Renal cortex interstitium (tissue), 15 donors: ENCODE measurements around the gene PGF. TPM values are rescaled to one million over a fixed set of nuclear protein-coding genes. Genes with fewer than 3 reads are reported as not detected.
"Not testable (repeated sequence)": the region's sequence is repeated elsewhere in the genome, so short reads cannot be mapped to it uniquely, and the experiment has no call there.

ENCODE experiments used
- DNase-seq, 11 donors: peaks; one replicate each; pipeline ENCODE4 v3.0.0-alpha.2; 2013; ENCODE audit warnings: low read depth in 9 of 11, low spot score in 4 of 11; ENCODE audit errors: extremely low read depth in 1 of 11
- long read RNA-seq, 16 experiments: transcript quantifications; one replicate each; lab custom pipeline, GENCODE V29; 2026
- polyA plus RNA-seq, 3 donors: library from polyadenylated mRNA; unstranded; fragments of 120-200 nt; gene quantifications; one replicate each; pipeline ENCODE4 v1.2.1, GENCODE V29; 2013; ENCODE audit not compliant: insufficient read length in 3 of 3

PGF gene
- polyA plus RNA-seq: 10 to 100 TPM in 1 of 3 donors, 1 to 10 TPM in 2; 6.7 to 12.0 (median 8.2) TPM
- long read RNA-seq, donor 1, partial matches to known transcripts: 0 of 5 reads
- long read RNA-seq, donor 1, other reads (novel, unspliced or antisense): 0 of 5 reads
- long read RNA-seq, donor 2, partial matches to known transcripts: 0 of 1 reads
- long read RNA-seq, donor 2, other reads (novel, unspliced or antisense): 0 of 1 reads
- long read RNA-seq, donor 3, partial matches to known transcripts: 0 of 7 reads
- long read RNA-seq, donor 3, other reads (novel, unspliced or antisense): 0 of 7 reads
- long read RNA-seq, donor 4, partial matches to known transcripts: 0 of 4 reads
- long read RNA-seq, donor 4, other reads (novel, unspliced or antisense): 0 of 4 reads
- long read RNA-seq, donor 5: 0 reads
- long read RNA-seq, donor 6, partial matches to known transcripts: 0 of 2 reads
- long read RNA-seq, donor 6, other reads (novel, unspliced or antisense): 0 of 2 reads
- long read RNA-seq, donor 7, partial matches to known transcripts: 0 of 2 reads
- long read RNA-seq, donor 7, other reads (novel, unspliced or antisense): 0 of 2 reads
- long read RNA-seq, donor 8: 0 reads
- long read RNA-seq, donor 9, partial matches to known transcripts: 0 of 5 reads
- long read RNA-seq, donor 9, other reads (novel, unspliced or antisense): 0 of 5 reads
- long read RNA-seq, donor 10, partial matches to known transcripts: 0 of 2 reads
- long read RNA-seq, donor 10, other reads (novel, unspliced or antisense): 0 of 2 reads
- long read RNA-seq, donor 11, partial matches to known transcripts: 0 of 5 reads
- long read RNA-seq, donor 11, other reads (novel, unspliced or antisense): 0 of 5 reads
- long read RNA-seq, donor 12, partial matches to known transcripts: 0 of 1 reads
- long read RNA-seq, donor 12, other reads (novel, unspliced or antisense): 0 of 1 reads
- long read RNA-seq, donor 13: 0 reads
- long read RNA-seq, donor 14, partial matches to known transcripts: 20 of 52 reads
- long read RNA-seq, donor 14, other reads (novel, unspliced or antisense): 30 of 52 reads
- long read RNA-seq, donor 15, partial matches to known transcripts: 0 of 2 reads
- long read RNA-seq, donor 15, other reads (novel, unspliced or antisense): 0 of 2 reads
- long read RNA-seq, donor 16, partial matches to known transcripts: 0 of 7 reads
- long read RNA-seq, donor 16, other reads (novel, unspliced or antisense): 0 of 7 reads

DNA sequence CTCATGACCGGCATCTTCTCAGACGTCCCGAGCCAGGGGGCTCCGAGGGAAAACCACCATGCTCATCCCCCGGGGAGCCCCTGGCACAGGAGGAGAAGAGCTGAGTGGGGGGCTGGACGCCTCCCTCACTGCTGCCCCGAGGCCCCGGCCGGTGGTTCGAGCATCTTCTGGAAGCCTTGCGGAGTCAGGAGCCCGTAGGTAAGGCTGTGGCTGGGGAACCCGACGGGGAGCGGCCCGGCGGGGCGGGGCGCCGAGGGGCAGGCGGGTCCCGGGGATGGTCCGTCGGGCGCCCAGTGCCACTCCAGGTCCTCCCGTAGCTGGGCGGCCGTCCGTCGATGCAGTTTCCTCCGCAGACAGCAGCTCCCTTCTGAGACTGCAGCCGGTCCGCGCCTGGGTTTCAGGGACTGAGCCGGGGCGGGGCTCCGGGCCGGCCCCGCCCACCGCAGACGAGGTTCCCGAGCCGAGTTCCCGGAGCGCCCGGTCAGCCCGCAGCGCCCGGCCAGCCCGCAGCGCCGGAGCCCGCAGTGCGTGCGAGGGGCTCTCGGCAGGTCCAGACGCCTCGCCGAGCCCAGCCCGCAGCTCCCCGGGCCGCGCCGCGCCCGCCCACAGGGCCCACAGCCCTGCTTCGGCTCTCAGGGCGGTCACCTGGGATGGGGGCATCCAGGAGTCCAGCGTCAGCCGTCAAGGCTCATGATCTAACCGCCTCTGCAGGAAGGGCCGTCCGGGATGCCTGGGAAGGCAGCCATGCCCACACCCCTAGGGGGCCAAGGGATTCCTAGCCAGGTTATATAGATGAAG lies at the start of gene PGF:
Gene PGF, minus strand, starts transcription at position 369 of the 798 bp plus-strand sequence. Its CDS starts 355 bp downstream, at position 14.
- no peak for DNase-seq

GRCh38 chr14:75003250-75004027 lies 48.0 kb upstream of the PGF start:
- no peak for DNase-seq

DNA sequence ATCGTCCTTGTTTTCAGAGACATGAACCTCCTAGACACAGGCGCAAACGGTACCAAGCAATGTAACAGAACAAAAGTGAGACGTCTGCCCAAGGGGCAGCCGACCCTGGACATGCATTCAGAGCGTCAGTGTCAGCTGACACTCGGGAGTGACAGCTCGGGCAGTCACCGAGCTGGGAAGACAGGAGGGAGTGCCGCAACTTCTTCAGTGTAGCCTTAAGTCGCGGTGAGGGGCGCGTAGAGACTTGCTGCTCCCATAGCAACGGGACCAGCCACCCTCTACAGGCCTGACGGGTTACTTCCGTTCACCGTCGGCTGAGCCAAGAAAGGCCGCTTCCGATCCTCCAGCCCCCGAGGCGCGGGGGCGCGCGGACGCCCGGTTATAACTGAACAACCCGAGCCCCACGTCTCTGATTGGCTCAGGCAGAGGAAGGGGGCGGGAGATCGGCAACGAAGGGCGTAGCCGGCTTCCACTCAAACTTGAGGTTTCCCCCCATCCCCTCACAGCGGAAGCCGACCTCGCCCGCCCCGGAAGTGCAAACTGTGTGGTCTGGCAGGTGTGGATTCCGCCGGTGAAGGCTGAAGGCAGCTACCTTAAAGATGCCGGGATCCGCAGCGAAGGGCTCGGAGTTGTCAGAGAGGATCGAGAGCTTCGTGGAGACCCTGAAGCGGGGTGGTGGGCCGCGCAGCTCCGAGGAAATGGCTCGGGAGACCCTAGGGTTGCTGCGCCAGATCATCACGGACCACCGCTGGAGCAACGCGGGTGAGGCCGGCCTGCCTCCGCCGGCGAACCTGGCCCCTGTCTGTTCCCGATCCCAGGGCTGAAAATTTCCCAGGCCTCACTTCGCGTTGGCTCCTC lies 47.2 kb upstream of the PGF start, which contains the start of gene EIF2B2:
Gene EIF2B2, plus strand, starts transcription at position 530 of the 858 bp plus-strand sequence. Its CDS starts 70 bp downstream, at position 600.
- peak; percentile 95 to 98 (median 97) for DNase-seq

- DNase-seq: no peak
Observed at GRCh38 chr14:75001899-75002298, 46.5 kb upstream of the PGF start.

- DNase-seq: no peak
Observed at GRCh38 chr14:75001261-75001660, 45.9 kb upstream of the PGF start.

DNA sequence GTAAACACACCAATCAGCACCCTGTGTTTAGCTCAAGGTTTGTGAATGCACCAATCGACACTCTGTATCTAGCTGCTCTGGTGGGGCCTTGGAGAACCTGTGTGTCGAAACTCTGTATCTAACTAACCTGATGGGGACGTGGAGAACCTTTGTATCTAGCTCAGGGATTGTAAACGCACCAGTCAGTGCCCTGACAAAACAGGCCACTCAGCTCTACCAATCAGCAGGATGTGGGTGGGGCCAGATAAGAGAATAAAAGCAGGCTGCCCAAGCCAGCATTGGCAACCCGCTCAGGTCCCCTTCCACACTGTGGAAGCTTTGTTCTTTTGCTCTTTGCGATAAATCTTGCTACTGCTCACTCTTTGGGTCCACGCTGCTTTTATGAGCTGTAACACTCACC lies 40.4 kb upstream of the PGF start:
- DNase-seq: not testable (repeated sequence)

GRCh38 chr14:74994182-74994581 lies 38.8 kb upstream of the PGF start:
- DNase-seq: not testable (repeated sequence)

DNA sequence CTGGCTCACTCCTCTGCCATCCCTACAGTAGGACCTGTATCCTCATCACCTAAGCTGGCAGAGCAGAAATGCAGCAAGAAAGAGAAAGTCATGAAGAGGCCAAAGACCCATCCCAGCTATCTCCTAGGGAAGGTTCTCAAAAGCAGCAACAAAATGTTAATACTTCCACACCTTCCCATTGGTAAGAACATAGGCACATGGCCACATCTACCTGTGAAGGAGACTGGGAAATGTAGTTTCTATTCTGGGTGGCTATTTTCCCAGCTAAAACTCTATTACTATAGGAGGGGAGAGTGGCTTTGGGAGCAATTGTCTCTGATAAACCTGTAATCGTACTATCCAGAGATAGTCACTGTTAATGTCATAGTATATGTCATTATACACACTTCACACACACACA lies 33.6 kb upstream of the PGF start:
- no peak for DNase-seq

DNA sequence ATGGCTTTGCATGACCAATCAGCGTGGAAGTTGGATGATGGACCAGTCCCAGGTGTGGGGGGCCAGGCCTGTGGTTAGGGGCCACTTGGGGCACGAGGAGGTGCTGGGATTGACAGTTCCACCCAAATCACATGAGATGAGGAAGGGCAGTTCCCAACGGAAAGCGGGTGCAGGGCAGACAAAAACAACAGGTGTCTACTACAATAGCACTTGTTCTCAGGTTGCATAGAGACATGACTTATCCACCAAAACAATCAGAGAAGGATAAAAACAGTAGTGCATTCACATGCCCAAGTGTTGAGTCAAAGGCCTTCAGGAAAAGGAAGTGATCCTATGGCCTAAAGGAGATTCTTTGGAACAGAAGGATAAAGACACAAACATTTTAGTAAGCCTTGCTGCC lies 32.7 kb upstream of the PGF start:
- DNase-seq: no peak

DNA sequence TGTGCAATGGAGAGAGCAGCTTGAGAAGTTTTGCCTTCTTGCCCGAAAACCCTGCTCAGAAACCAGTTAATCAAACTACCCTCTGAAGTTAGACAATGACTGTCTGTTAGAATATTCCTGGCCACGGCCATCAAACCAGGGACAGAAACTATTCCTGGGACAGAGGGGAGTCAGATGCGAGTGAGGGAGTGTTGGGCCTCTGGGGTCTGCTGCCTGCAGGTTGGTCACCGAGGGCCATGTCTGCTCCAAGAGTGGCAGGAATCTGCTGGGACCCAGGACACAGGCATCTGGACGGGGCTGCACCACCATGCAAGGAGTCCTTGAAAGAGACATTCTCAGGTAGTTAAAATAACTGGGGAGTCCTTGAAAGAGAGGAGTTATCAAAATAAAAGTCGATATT lies 30.4 kb upstream of the PGF start:
- no peak for DNase-seq

DNA sequence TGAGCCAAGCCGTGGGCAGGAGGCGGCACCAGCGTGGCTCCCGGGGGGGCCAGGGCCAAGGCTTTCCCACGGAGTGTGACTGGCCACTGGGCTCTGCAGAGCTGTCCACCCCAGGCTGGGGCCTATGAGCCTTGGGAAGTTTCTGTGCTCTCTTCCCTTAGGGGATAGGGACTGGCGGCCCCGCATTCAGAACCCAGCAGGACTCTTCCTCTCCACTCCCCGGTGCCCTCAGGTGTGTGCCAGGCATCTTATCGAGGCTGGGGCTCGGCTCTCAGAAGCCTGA lies 29.6 kb upstream of the PGF start:
- no peak for DNase-seq

- DNase-seq: no peak
Observed at GRCh38 chr14:74984236-74985027, 29.0 kb upstream of the PGF start.

- no peak for DNase-seq
Observed at GRCh38 chr14:74983343-74983742, 27.9 kb upstream of the PGF start.

- no peak for DNase-seq
Observed at GRCh38 chr14:74982661-74983060, 27.3 kb upstream of the PGF start.

DNA sequence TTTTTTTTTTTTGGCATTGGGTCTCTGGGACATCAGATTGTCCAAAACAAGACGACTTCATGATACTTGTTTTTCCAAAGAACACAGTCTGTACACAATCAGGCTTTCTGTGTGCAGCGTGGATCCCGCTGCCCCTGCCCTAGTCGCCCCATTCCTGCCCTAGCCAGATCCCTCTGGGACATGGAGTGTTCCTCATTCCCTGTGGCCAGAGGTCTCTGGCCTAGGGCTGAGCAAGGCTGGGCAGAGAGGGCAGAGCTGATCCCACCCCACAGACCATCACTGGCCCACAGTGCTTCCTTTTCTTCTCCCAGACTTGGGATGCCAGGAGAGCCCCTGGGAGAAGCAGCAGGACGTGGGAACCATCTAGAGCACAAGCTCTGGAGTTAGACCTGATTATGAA lies 26.4 kb upstream of the PGF start:
- no peak for DNase-seq

DNA sequence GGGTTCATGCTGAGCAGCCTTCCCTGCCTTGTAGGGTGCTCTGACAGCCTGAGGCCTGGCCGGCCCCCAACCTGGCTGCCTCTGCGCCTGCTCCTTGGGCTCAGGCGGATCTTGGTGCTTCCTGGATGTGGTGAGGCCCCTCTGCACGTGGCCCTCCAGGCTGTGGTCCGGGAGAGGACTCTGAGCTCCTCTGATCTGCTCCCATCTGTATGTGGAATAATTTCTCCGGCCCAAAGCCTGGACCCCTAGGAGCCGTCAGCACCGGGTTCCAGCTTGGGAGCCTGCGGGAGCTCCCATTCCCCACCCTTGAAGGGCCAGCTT lies 26.0 kb upstream of the PGF start:
- DNase-seq: no peak
